ENCODE results near the gene MDK.

GRCh38 chr11:46377831-46378230 is 3.6 kb upstream of the MDK start:
- TF ChIP-seq CTCF (IDR thresholded peaks at IDR 0.05) (no peak), POLR2A (IDR thresholded peaks at IDR 0.05) (no peak)
